IMR-90 (cell line): ENCODE measurements around the gene DDI2. TPM values are rescaled to one million over a fixed set of nuclear protein-coding genes. Genes with fewer than 3 reads are reported as not detected.
A peak's percentile ranks its signal among the peaks of the same experiment; 100 is the strongest.

Source experiments
- ATAC-seq: fragments of 200-7000 bp; cut with Tn5 transposase; 2 replicates; pipeline ENCODE4 v1.9.1; 2020; ENCODE audit warnings: low read depth, mild to moderate bottlenecking, moderate library complexity
- BruUV-seq: library from RNA; stranded (reverse); fragments of 400-500 nt; replicated peaks from 2 replicates; lab custom pipeline; 2021; lab: Mats Ljungman, UMichigan
- CTCF ChIA-PET: fragments of 300-600 bp; formaldehyde crosslinking; extraction: SDS; loops from one replicate; lab custom pipeline; 2021; ENCODE audit warnings: antibody characterized with exemption; lab: Yijun Ruan, JAX
- POLR2A ChIA-PET: fragments of 300-600 bp; sonication (Branson Sonifier 250); formaldehyde crosslinking; loops from one replicate; lab custom pipeline; 2022; ENCODE audit warnings: antibody characterized with exemption; ENCODE audit not compliant: unreplicated experiment; lab: Charles Lee
- DNase-seq: peaks from one replicate; pipeline ENCODE4 v3.0.0; 2013
- H2AFZ ChIP-seq: replicated peaks from 2 replicates; pipeline ENCODE3; 2013; ENCODE audit warnings: low read length, mild to moderate bottlenecking; ENCODE audit not compliant: poor library complexity
- H2AK5ac ChIP-seq: 2 replicates; pipeline ENCODE4 v1.6.1; 2013; ENCODE audit warnings: low read depth, low read length, inconsistent platforms
- H2AK9ac ChIP-seq: replicated peaks from 2 replicates; pipeline ENCODE3; 2013; ENCODE audit warnings: mild to moderate bottlenecking, low read depth, low read length, moderate library complexity; ENCODE audit not compliant: poor library complexity
- H2BK120ac ChIP-seq: 2 replicates; pipeline ENCODE4 v1.6.1; 2013; ENCODE audit warnings: low read depth, low read length, inconsistent platforms
- H2BK15ac ChIP-seq: 3 replicates; pipeline ENCODE4 v1.6.1; 2013; ENCODE audit warnings: low read depth, low read length, inconsistent platforms
- H2BK20ac ChIP-seq: 2 replicates; pipeline ENCODE4 v1.6.1; 2013; ENCODE audit warnings: low read depth, mild to moderate bottlenecking, inconsistent platforms, low read length, moderate library complexity
- H2BK5ac ChIP-seq: 2 replicates; pipeline ENCODE4 v1.6.1; 2013; ENCODE audit warnings: mild to moderate bottlenecking, low read depth, low read length, inconsistent platforms; ENCODE audit not compliant: poor library complexity, severe bottlenecking
- H3K14ac ChIP-seq: replicated peaks from 2 replicates; pipeline ENCODE4 v1.6.1; 2013; ENCODE audit warnings: low read depth, low read length, inconsistent platforms
- H3K18ac ChIP-seq: 2 replicates; pipeline ENCODE4 v1.6.1; 2013; ENCODE audit warnings: low read depth, low read length, control low read depth
- H3K23ac ChIP-seq: 2 replicates; pipeline ENCODE4 v1.6.1; 2013; ENCODE audit warnings: low read depth, low read length, inconsistent platforms
- H3K27ac ChIP-seq: 2 replicates; pipeline ENCODE4 v1.5.1; 2013; ENCODE audit warnings: mild to moderate bottlenecking, control low read depth, low read length; ENCODE audit not compliant: insufficient read depth
- H3K27me3 ChIP-seq: 2 replicates; pipeline ENCODE4 v1.6.1; 2013; ENCODE audit warnings: low read length; ENCODE audit not compliant: control insufficient read depth, insufficient read depth
- H3K36me3 ChIP-seq: 2 replicates; pipeline ENCODE4 v1.6.1; 2013; ENCODE audit warnings: low read length, mixed read lengths; ENCODE audit not compliant: control insufficient read depth, insufficient read depth
- H3K4ac ChIP-seq: 2 replicates; pipeline ENCODE4 v1.6.1; 2013; ENCODE audit warnings: low read depth, low read length, inconsistent platforms
- H3K4me1 ChIP-seq: 2 replicates; pipeline ENCODE4 v1.6.1; 2013; ENCODE audit warnings: low read length, mixed read lengths; ENCODE audit not compliant: control insufficient read depth, insufficient read depth
- H3K4me2 ChIP-seq: 2 replicates; pipeline ENCODE4 v1.6.1; 2013; ENCODE audit warnings: low read depth, mild to moderate bottlenecking, control low read depth, low read length, moderate library complexity
- H3K4me3 ChIP-seq: 2 replicates; pipeline ENCODE4 v1.5.1; 2013; ENCODE audit warnings: low read depth, mild to moderate bottlenecking, control low read depth, low read length, moderate library complexity; ENCODE audit not compliant: insufficient read depth
- H3K56ac ChIP-seq: 2 replicates; pipeline ENCODE4 v1.6.1; 2013; ENCODE audit warnings: low read length, inconsistent platforms; ENCODE audit not compliant: insufficient read depth; ENCODE audit errors: extremely low read depth
- H3K79me1 ChIP-seq, 2 experiments: 2 replicates each; pipeline ENCODE4 v1.6.1; 2013; ENCODE audit warnings: low read length in 2 of 2, inconsistent platforms in 1 of 2, low read depth in 1 of 2
- H3K9ac ChIP-seq: 2 replicates; pipeline ENCODE4 v1.6.1; 2013; ENCODE audit warnings: low read depth, low read length, control low read depth
- H3K9me1 ChIP-seq: 2 replicates; pipeline ENCODE4 v1.6.1; 2013; ENCODE audit warnings: low read length, inconsistent platforms; ENCODE audit not compliant: insufficient read depth
- H3K9me3 ChIP-seq: 2 replicates; pipeline ENCODE4 v1.6.1; 2013; ENCODE audit warnings: low read length; ENCODE audit not compliant: control insufficient read depth, insufficient read depth
- H4K20me1 ChIP-seq: 2 replicates; pipeline ENCODE4 v1.6.1; 2013; ENCODE audit warnings: low read length, inconsistent platforms; ENCODE audit not compliant: insufficient read depth
- H4K5ac ChIP-seq: 2 replicates; pipeline ENCODE4 v1.6.1; 2013; ENCODE audit warnings: mild to moderate bottlenecking, low read depth, low read length, control low read depth
- H4K8ac ChIP-seq, 2 experiments: 2 replicates each; pipeline ENCODE4 v1.6.1; 2013; ENCODE audit warnings: low read depth in 2 of 2, low read length in 2 of 2, control low read depth in 1 of 2, inconsistent platforms in 1 of 2
- H4K91ac ChIP-seq: 2 replicates; pipeline ENCODE4 v1.6.1; 2013; ENCODE audit warnings: low read depth, low read length, inconsistent platforms; ENCODE audit not compliant: insufficient read depth
- BHLHE40 ChIP-seq: fragments of 150-350 bp; IDR thresholded peaks from 2 replicates; pipeline ENCODE4 v1.6.1; 2016; ENCODE audit warnings: mild to moderate bottlenecking, low read depth, low read length
- CEBPB ChIP-seq: IDR thresholded peaks from 2 replicates; pipeline ENCODE4 v1.6.1; 2012; ENCODE audit warnings: low read depth, low read length, improper control_type of control experiment
- CTCF ChIP-seq: conservative IDR thresholded peaks from 2 replicates; pipeline ENCODE4 v1.5.1; 2012; ENCODE audit warnings: mild to moderate bottlenecking, low read depth, low read length, improper control_type of control experiment
- ELK1 ChIP-seq: fragments of 150-350 bp; IDR thresholded peaks from 2 replicates; pipeline ENCODE4 v1.6.1; 2016; ENCODE audit warnings: low read depth, mild to moderate bottlenecking, low read length, moderate library complexity, borderline replicate concordance
- FOS ChIP-seq: fragments of 150-350 bp; IDR thresholded peaks from 2 replicates; pipeline ENCODE4 v1.6.1; 2016; ENCODE audit warnings: low read depth, low read length
- MAZ ChIP-seq: IDR thresholded peaks from 2 replicates; pipeline ENCODE4 v1.6.1; 2012; ENCODE audit warnings: low read depth, mild to moderate bottlenecking, low read length, improper control_type of control experiment, moderate library complexity, borderline replicate concordance
- MXI1 ChIP-seq: IDR thresholded peaks from 2 replicates; pipeline ENCODE4 v1.6.1; 2012; ENCODE audit warnings: low read depth, mild to moderate bottlenecking, low read length, moderate library complexity, borderline replicate concordance
- POLR2A ChIP-seq: IDR thresholded peaks from 2 replicates; pipeline ENCODE4 v1.6.1; 2012; ENCODE audit warnings: mild to moderate bottlenecking, low read depth, low read length
- RCOR1 ChIP-seq: IDR thresholded peaks from 2 replicates; pipeline ENCODE4 v1.6.1; 2012; ENCODE audit warnings: mild to moderate bottlenecking, low read length, improper control_type of control experiment; ENCODE audit not compliant: insufficient replicate concordance
- RFX5 ChIP-seq: IDR thresholded peaks from 2 replicates; pipeline ENCODE4 v1.8.0; 2012; ENCODE audit warnings: low read depth, mild to moderate bottlenecking, low read length, moderate library complexity
- SMC3 ChIP-seq: fragments of 150-350 bp; IDR thresholded peaks from 2 replicates; pipeline ENCODE4 v1.6.1; 2016; ENCODE audit warnings: low read depth, mild to moderate bottlenecking, antibody characterized with exemption, low read length, moderate library complexity
- WGBS, 2 experiments: methylation state at CpG; one replicate each; pipeline versions ENCODE4 v1.1.5 to v1.1.7; 2013; ENCODE audit warnings: missing lambda C conversion rate in 2 of 2; ENCODE audit not compliant: insufficient read length in 1 of 2; ENCODE audit errors: extremely low coverage in 2 of 2; 5-methylcytosine and 5-hydroxymethylcytosine counted together
- dilution Hi-C: fragments of 300-500 bp; cut with HindIII; formaldehyde crosslinking; loops from one replicate; pipeline ENCODE4 v1.14.3; 2018; ENCODE audit warnings: low sequenced_read_pairs; ENCODE audit not compliant: unreplicated experiment
- in situ Hi-C: fragments of 300-500 bp; cut with MboI; formaldehyde crosslinking; loops from 3 replicates; pipeline ENCODE4 v1.14.3; 2019; ENCODE audit warnings: low sequenced_read_pairs, inconsistent platforms, mixed read lengths
- intact Hi-C: fragments of 100-400 bp; cut with micrococcal nuclease; formaldehyde crosslinking; loops from 2 replicates; pipeline ENCODE4 v1.10.0; 2022
- polyA plus RNA-seq, 3 experiments: library from polyadenylated mRNA; depleted of rRNA; stranded (reverse); fragments of >200 nt; gene quantifications; 2 replicates each; pipeline ENCODE4 v1.2.3, GENCODE V29; 2012; ENCODE audit warnings: low replicate concordance in 1 of 3
- total RNA-seq: library from RNA; depleted of rRNA; stranded (reverse); fragments of >200 nt; gene quantifications from 2 replicates; pipeline ENCODE4 v1.2.3, GENCODE V29; 2012

Gene DDI2
- total and polyA plus RNA-seq, 2 of the 4 experiments (the other 2 are of a cell fraction), result 6.0 to 13.4 TPM

DNA sequence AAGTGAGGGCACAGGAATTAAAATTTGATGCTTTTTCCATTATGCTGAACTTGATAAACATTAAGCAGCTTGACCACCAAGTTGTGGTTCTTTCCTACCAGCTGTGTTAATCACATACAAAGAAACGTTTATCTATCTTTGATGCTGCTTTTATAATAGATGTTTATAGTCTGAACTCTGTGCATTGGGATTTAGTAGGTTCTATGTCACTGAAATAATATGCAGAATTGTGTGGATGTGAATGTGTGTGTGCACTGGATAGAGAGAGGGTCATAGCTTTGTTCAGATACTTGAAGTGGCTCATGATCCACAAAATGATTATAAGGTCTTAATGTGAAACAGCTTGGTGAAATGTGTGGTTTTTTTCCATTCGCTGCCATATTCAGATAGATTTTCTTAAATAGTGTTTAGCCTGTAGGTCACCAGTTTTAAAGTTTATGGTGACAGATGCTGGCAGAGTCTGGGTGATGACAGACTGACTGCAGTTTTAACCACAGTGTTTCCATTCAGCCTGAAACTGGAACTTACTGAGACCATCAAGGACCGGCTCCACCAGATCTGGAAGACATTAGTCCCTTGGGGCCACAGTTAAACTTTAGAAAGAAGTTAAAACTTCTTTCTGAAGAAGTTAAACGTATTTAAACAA, 10.2 kb downstream of the DDI2 start:
- H3K14ac ChIP-seq, result no peak overlapping the region
- H3K4ac ChIP-seq, result no peak overlapping the region
- H4K8ac ChIP-seq, result no peak overlapping the region
- no peaks in the 10 kb centered on the region for H3K27me3 ChIP-seq
- H3K56ac ChIP-seq, result no peak overlapping the region
- ATAC-seq (peak; percentile 72), DNase-seq (peak; percentile 26)
- H2BK20ac ChIP-seq, result no peak overlapping the region
- H2AFZ ChIP-seq, result no peak overlapping the region
- no peak overlapping the region for H2BK15ac ChIP-seq
- no peak overlapping the region for H3K18ac ChIP-seq
- peak overlapping the region; percentile 31; the same call in 1 of the 2 replicates for H3K4me2 ChIP-seq
- H3K27ac ChIP-seq, result no peak overlapping the region
- no TSS peak for BruUV-seq
- no peak overlapping the region for H3K23ac ChIP-seq
- peaks cover 9% of the 10 kb centered on the region; the same call in 1 of the 2 replicates for H3K9me1 ChIP-seq
- no peak for TF ChIP-seq BHLHE40
- no peak for TF ChIP-seq CTCF
- TF ChIP-seq POLR2A, result no peak
- TF ChIP-seq MAZ, result no peak
- TF ChIP-seq RFX5, result no peak
- TF ChIP-seq RCOR1, result no peak
- no peak for TF ChIP-seq ELK1
- TF ChIP-seq CEBPB, result no peak
- no peak for TF ChIP-seq SMC3
- no peak for TF ChIP-seq MXI1
- TF ChIP-seq FOS, result no peak
- no peaks in the 10 kb centered on the region for H3K9me3 ChIP-seq
- no peak overlapping the region for H2BK120ac ChIP-seq
- in situ Hi-C loops, result no loop called here
- H2AK5ac ChIP-seq, result no peak overlapping the region
- CTCF ChIA-PET, result interaction anchor here (0.5 kb wide), 1 partner anchor 7 kb away, joined by 3 read pairs; no protein-coding TSS in a partner anchor
- no peak overlapping the region for H3K4me3 ChIP-seq
- H3K79me1 ChIP-seq, result peaks cover 21 to 60% of the 10 kb centered on the region in 2 experiments
- H2BK5ac ChIP-seq, result peak overlapping the region; percentile 28
- no peak overlapping the region for H4K5ac ChIP-seq
- no peak overlapping the region for H2AK9ac ChIP-seq
- peaks cover 23% of the 10 kb centered on the region; the same call in 1 of the 2 replicates for H4K20me1 ChIP-seq
- H4K91ac ChIP-seq, result no peak overlapping the region
- WGBS, 2 experiments, result no CpG with 5 or more reads among the region's 4 CpGs
- intact Hi-C loops, result loop anchor here (5.0 kb wide), 1 partner anchor 35 kb away; no protein-coding TSS in a partner anchor
- dilution Hi-C loops, result no loop called here
- H3K36me3 ChIP-seq, result peaks cover 14% of the 10 kb centered on the region
- H3K9ac ChIP-seq, result no peak overlapping the region
- POLR2A ChIA-PET, result interaction anchor here (0.6 kb wide), 1 partner anchor 22 kb away, joined by 5 read pairs; no protein-coding TSS in a partner anchor
- peaks cover 5% of the 10 kb centered on the region for H3K4me1 ChIP-seq
